Heart left ventricle (tissue), 16 donors: ENCODE data around the gene KCNJ5. TPM values are rescaled to one million over a fixed set of nuclear protein-coding genes. Genes with fewer than 3 reads are reported as not detected.

ENCODE experiments used
- ATAC-seq, 4 donors: fragments of 200-7000 bp; cut with Tn5 transposase; one replicate each; pipeline ENCODE4 v1.9.1; 2020 to 2022; ENCODE audit warnings: moderate library complexity in 4 of 4, mild to moderate bottlenecking in 3 of 4, moderate number of reproducible peaks in 1 of 4
- DNase-seq, 5 donors: peaks; one replicate each; pipeline ENCODE4 v3.0.0-alpha.2; 2020
- H3K27ac ChIP-seq, 12 donors: fragments of 200-600 bp; sonication (generic) in 4 of 12; one replicate each; pipeline versions ENCODE4 v1.5.0 to v1.8.0; 2016 to 2022; ENCODE audit warnings: mild to moderate bottlenecking in 2 of 12
- H3K27me3 ChIP-seq, 9 donors: fragments of 200-600 bp; sonication (generic) in 2 of 9; one replicate each; pipeline versions ENCODE4 v1.5.1 to v1.8.0; 2016 to 2022; ENCODE audit warnings: mild to moderate bottlenecking in 3 of 9
- H3K36me3 ChIP-seq, 9 donors: fragments of 200-600 bp; sonication (generic) in 2 of 9; one replicate each; pipeline versions ENCODE4 v1.5.0 to v1.8.0; 2018 to 2022; ENCODE audit warnings: mild to moderate bottlenecking in 2 of 9
- H3K4me1 ChIP-seq, 12 donors: fragments of 200-600 bp; sonication (generic) in 4 of 12; one replicate each; pipeline versions ENCODE4 v1.5.0 to v1.8.0; 2016 to 2022; ENCODE audit warnings: mild to moderate bottlenecking in 3 of 12
- H3K4me3 ChIP-seq, 12 donors: fragments of 200-600 bp; sonication (generic) in 4 of 12; one replicate each; pipeline versions ENCODE4 v1.5.0 to v1.8.0; 2017 to 2022; ENCODE audit warnings: mild to moderate bottlenecking in 9 of 12, moderate library complexity in 4 of 12
- H3K9me3 ChIP-seq, 12 donors: fragments of 200-600 bp; sonication (generic) in 4 of 12; one replicate each; pipeline versions ENCODE4 v1.5.0 to v1.8.0; 2016 to 2022; ENCODE audit warnings: mild to moderate bottlenecking in 1 of 12
- POLR2A ChIP-seq, 2 donors: fragments of 450-650 bp; IDR thresholded peaks; one replicate each; pipeline ENCODE4 v1.6.1; 2017; ENCODE audit warnings: antibody characterized with exemption in 2 of 2, mild to moderate bottlenecking in 2 of 2, moderate library complexity in 2 of 2
- WGBS, 4 donors: extraction: QIAGEN DNeasy Blood & Tissue Kit in 2 of 4; methylation state at CpG; one replicate each; pipeline versions ENCODE4 v1.1.5 to v1.1.7; 2013 to 2018; 5-methylcytosine and 5-hydroxymethylcytosine counted together
- intact Hi-C, 10 donors: fragments of 100-400 bp; cut with DNase I; formaldehyde crosslinking; loops; one replicate each; pipeline versions ENCODE4 v1.11.1 to v1.14.2; 2022
- polyA plus RNA-seq, 2 donors: library from polyadenylated mRNA; stranded (reverse); fragments of 200-250 nt; gene quantifications; one replicate each; pipeline ENCODE4 v1.2.3, GENCODE V29; 2013
- total RNA-seq, 9 donors: library from RNA; depleted of rRNA in 2 of 9; stranded (reverse); fragments of >200 nt in 2 of 9; fragmentation: NEBNext Ultra II Directional in 3 of 9; extraction: Animal tissue kit (Norgen Biotek cat#: 25700) in 3 of 9; gene quantifications; one replicate each; pipeline versions ENCODE4 v1.1.0 to v1.2.4, GENCODE V29; 2016 to 2023
- TF ChIP-seq, protein P1 (sequence below), 12 donors: fragments of 200-600 bp; sonication (generic) in 4 of 12; IDR thresholded peaks; one replicate each; pipeline versions ENCODE4 v1.5.0 to v1.8.0; 2018 to 2022; ENCODE audit warnings: antibody characterized with exemption in 12 of 12, mild to moderate bottlenecking in 5 of 12
- donor health status: ischemic (EF 13 %, LVEDD 7.1; RV severe dilation, severe dysfunction).
- donor health status: healthy with polysubstance abuse.
- donor health status: DM: no; HTN: yes; CAD: no.
- donor health status: DM: no; HTN: no; CAD: no.
- donor health status: ischemic (EF 25% LVEDD 6.9; RV normal size, moderate dysfunction).
- donor health status: ischemic (EF 25% LVEDD 5.7; RV mildly dilated, moderate dysfunction).
- donor health status: healthy.
- donor health status: DM: yes; HTN: yes; CAD: no.
- donor health status: ischemic (EF 35%, LVEDD 5.7; RV mildly dilated, moderate dysfunction).
- donor health status: nonischemic (EF 11% LVEDD 7.7; RV severe dilation, severe dysfunction).
- donor health status: DM: yes; HTN: yes; CAD: no.
- donor health status: PGD.
- donor health status: ischemic (EF 29% LVEDD 5.4; RV normal size, mild dysfunction).
- donor health status: nonischemic (EF 23%, LVEDD 6.1; RV moderate dilation, normal function).

The KCNJ5 gene
- total and polyA plus RNA-seq, 11 donors = 1.4 to 29.4 (median 6.0) TPM

DNA sequence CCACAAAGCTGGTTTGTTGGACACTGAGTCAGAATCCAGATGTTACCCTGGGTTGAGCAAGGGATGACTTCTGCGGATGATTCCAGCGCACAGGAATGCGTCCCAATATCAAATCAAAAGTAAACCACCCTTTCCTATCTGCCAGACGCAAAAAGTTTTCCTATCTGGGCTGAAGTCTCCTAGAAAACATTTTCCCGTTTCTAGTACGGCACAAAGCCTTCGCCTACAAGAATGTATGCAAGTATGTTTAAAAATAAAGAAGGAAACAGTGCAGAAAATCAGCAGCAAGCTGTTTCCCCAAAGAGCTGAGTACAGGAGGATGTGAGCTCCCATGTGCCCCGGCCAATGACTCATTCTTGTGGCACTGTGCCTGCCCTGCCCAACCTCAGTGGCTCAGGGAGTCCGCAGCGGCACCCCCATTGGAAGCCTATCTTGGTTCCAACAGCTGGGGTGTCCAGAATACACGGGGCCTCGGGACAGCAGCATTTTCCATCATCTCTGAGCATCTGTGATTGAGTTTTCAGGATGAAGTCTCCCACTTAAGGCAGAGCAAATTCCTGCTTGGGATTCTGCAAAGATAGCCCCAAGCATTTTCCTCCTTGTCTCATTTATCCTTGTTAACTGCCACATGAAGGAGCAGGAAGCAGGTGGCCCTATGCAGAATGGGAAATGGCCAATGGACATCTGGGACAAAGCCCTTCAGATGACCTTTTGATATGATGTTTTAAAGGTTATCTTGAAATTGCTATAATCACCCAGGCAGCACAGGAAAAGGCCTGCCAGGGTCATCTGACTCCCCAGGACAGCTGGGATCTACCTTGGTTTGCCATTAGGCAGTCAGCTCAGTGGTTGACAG lies 17.5 kb downstream of the KCNJ5 start:
- Histone ChIP-seq H3K36me3 (no peaks in the 10 kb centered on the region), H3K4me1 (peaks cover 0 to 60% (median 24%) of the 10 kb centered on the region in 12 donors), H3K27ac (peak overlapping the region in 3 of 12 donors; percentile 6 to 88 (median 42)), H3K9me3 (no peaks in the 10 kb centered on the region), H3K27me3 (peaks cover 0 to 3% (median 0%) of the 10 kb centered on the region in 9 donors), H3K4me3 (no peak overlapping the region)
- TF ChIP-seq, protein P1, sequence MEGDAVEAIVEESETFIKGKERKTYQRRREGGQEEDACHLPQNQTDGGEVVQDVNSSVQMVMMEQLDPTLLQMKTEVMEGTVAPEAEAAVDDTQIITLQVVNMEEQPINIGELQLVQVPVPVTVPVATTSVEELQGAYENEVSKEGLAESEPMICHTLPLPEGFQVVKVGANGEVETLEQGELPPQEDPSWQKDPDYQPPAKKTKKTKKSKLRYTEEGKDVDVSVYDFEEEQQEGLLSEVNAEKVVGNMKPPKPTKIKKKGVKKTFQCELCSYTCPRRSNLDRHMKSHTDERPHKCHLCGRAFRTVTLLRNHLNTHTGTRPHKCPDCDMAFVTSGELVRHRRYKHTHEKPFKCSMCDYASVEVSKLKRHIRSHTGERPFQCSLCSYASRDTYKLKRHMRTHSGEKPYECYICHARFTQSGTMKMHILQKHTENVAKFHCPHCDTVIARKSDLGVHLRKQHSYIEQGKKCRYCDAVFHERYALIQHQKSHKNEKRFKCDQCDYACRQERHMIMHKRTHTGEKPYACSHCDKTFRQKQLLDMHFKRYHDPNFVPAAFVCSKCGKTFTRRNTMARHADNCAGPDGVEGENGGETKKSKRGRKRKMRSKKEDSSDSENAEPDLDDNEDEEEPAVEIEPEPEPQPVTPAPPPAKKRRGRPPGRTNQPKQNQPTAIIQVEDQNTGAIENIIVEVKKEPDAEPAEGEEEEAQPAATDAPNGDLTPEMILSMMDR (IDR thresholded peaks at IDR 0.05) = no peak
- TF ChIP-seq POLR2A (IDR thresholded peaks at IDR 0.05) = no peak
- peak; percentile 74 to 85 (median 83) for DNase-seq
- peak; percentile 27 to 67 (median 64) for ATAC-seq
- intact Hi-C loops = no loop called here
- WGBS, 4 donors = 22 to 40% (median 26%) methylated on average over 12 of the region's 12 CpGs

- H3K27ac ChIP-seq = peak overlapping the region in 1 of 12 donors; percentile 88
- intact Hi-C loops = no loop called here
- H3K4me1 ChIP-seq = peaks cover 0 to 50% (median 22%) of the 10 kb centered on the region in 12 donors
- H3K4me3 ChIP-seq = no peak overlapping the region
- WGBS, 4 donors = 65 to 72% (median 68%) methylated on average over 8 of the region's 8 CpGs
- H3K27me3 ChIP-seq = peaks cover 0 to 3% (median 0%) of the 10 kb centered on the region in 9 donors
- TF ChIP-seq, protein P1 (IDR thresholded peaks at IDR 0.05) = no peak
- no peak for TF ChIP-seq POLR2A (IDR thresholded peaks at IDR 0.05)
- ATAC-seq (no peak), DNase-seq (no peak)
- H3K9me3 ChIP-seq = no peaks in the 10 kb centered on the region
- H3K36me3 ChIP-seq = no peaks in the 10 kb centered on the region
Observed at GRCh38 chr11:128909438-128910125, 18.4 kb downstream of the KCNJ5 start.

GRCh38 chr11:128910576-128910975 lies 19.4 kb downstream of the KCNJ5 start:
- intact Hi-C loops = no loop called here
- no peak for TF ChIP-seq POLR2A (IDR thresholded peaks at IDR 0.05)
- TF ChIP-seq, protein P1 (IDR thresholded peaks at IDR 0.05) = no peak
- H3K27me3 ChIP-seq = peaks cover 0 to 3% (median 0%) of the 10 kb centered on the region in 9 donors
- no peak overlapping the region for H3K27ac ChIP-seq
- H3K4me1 ChIP-seq = peaks cover 0 to 40% (median 18%) of the 10 kb centered on the region in 12 donors
- no peak overlapping the region for H3K4me3 ChIP-seq
- ATAC-seq (no peak), DNase-seq (no peak)
- H3K9me3 ChIP-seq = no peaks in the 10 kb centered on the region
- whole genome bisulfite sequencing, 4 donors = 96 to 98% (median 97%) methylated on average over 3 of the region's 3 CpGs
- no peaks in the 10 kb centered on the region for H3K36me3 ChIP-seq

GRCh38 chr11:128911239-128911638 lies 20.1 kb downstream of the KCNJ5 start:
- Histone ChIP-seq H3K36me3 (no peaks in the 10 kb centered on the region), H3K27me3 (peaks cover 0 to under 1% (median 0%) of the 10 kb centered on the region in 9 donors), H3K4me1 (peaks cover 0 to 34% (median 17%) of the 10 kb centered on the region in 12 donors), H3K27ac (no peak overlapping the region), H3K4me3 (no peak overlapping the region), H3K9me3 (no peaks in the 10 kb centered on the region)
- TF ChIP-seq, protein P1 (IDR thresholded peaks at IDR 0.05) = no peak
- no peak for TF ChIP-seq POLR2A (IDR thresholded peaks at IDR 0.05)
- ATAC-seq (no peak), DNase-seq (no peak)
- 97 to 99% (median 98%) methylated on average over 17 of the region's 17 CpGs for WGBS, 4 donors
- intact Hi-C loops = no loop called here
